Measurements from ENCODE around the gene TMEM196.

Gene TMEM196

GRCh38 chr7:19783541-19783940 is 10.1 kb upstream of the TMEM196 start:
- DNase-seq (ENCODE audit: extremely low spot score), result no peak
- POLR2A ChIA-PET, result no interaction called here
- CTCF ChIA-PET, result interaction anchor here (1.4 kb wide), 1 partner anchor 20 kb away, joined by 3 read pairs; no protein-coding TSS in a partner anchor
- no peak for TF ChIP-seq CTCF (IDR thresholded peaks at IDR 0.05; ENCODE audit: control extremely low read depth, extremely low read depth, low read depth, missing control alignments)

GRCh38 chr7:19776981-19777380 is 3.6 kb upstream of the TMEM196 start:
- POLR2A ChIA-PET, result no interaction called here
- CTCF ChIA-PET, result no interaction called here
- no peak for TF ChIP-seq CTCF (IDR thresholded peaks at IDR 0.05; ENCODE audit: control extremely low read depth, extremely low read depth, low read depth, missing control alignments)

GRCh38 chr7:19775578-19775977 is 2.2 kb upstream of the TMEM196 start:
- no peak for TF ChIP-seq CTCF (IDR thresholded peaks at IDR 0.05; ENCODE audit: control extremely low read depth, extremely low read depth, low read depth, missing control alignments)
- ChIA-PET POLR2A (no interaction called here), CTCF (interaction anchor here (0.9 to 1.6 kb wide), 2 partner anchors 21 to 822 kb away, joined by 4 read pairs; no protein-coding TSS in a partner anchor)
- no peak for DNase-seq (ENCODE audit: extremely low spot score)

More at GRCh38 chr7:19776981-19777380, 3.6 kb upstream of the TMEM196 start:
- DNase-seq (ENCODE audit: extremely low spot score), result no peak

- POLR2A ChIA-PET, result no interaction called here
- CTCF ChIA-PET, result interaction anchor here (2.0 kb wide), 1 partner anchor 18 kb away, joined by 8 read pairs; no protein-coding TSS in a partner anchor
- no peak for DNase-seq (ENCODE audit: extremely low spot score)
- TF ChIP-seq CTCF (IDR thresholded peaks at IDR 0.05; ENCODE audit: control extremely low read depth, extremely low read depth, low read depth, missing control alignments), result no peak
Observed at GRCh38 chr7:19772306-19772705, 1.1 kb downstream of the TMEM196 start.

GRCh38 chr7:19762631-19763030 is 10.8 kb downstream of the TMEM196 start:
- ChIA-PET POLR2A (no interaction called here), CTCF (interaction anchor here (1.1 kb wide), 1 partner anchor 8 kb away, joined by 3 read pairs; no protein-coding TSS in a partner anchor)
- no peak for DNase-seq (ENCODE audit: extremely low spot score)
- TF ChIP-seq CTCF (IDR thresholded peaks at IDR 0.05; ENCODE audit: control extremely low read depth, extremely low read depth, low read depth, missing control alignments), result no peak

GRCh38 chr7:19754521-19755116 is 18.8 kb downstream of the TMEM196 start:
- ChIA-PET POLR2A (no interaction called here), CTCF (interaction anchor here (0.8 to 2.9 kb wide), 25 partner anchors 8 to 897 kb away, joined by 3 to 26 read pairs (median 5); partner anchors contain the start of genes ITGB8, POLR1F and TMEM196)
- TF ChIP-seq CTCF (IDR thresholded peaks at IDR 0.05; ENCODE audit: control extremely low read depth, extremely low read depth, low read depth, missing control alignments), result peak; percentile 68
- DNase-seq (ENCODE audit: extremely low spot score), result peak; percentile 20
